Osteoblast (primary cell): ENCODE measurements around the gene SUN2. TPM values are rescaled to one million over a fixed set of nuclear protein-coding genes. Genes with fewer than 3 reads are reported as not detected.

ENCODE experiments used
- DNase-seq: peaks from one replicate; pipeline ENCODE4 v3.0.0; 2011; ENCODE audit warnings: low spot score, mixed read lengths; ENCODE audit not compliant: insufficient read length; ENCODE audit errors: missing footprints
- H2AFZ ChIP-seq: 2 replicates; pipeline ENCODE4 v1.6.0; 2011; ENCODE audit warnings: mild to moderate bottlenecking, low read length
- H3K27ac ChIP-seq: 2 replicates; pipeline ENCODE4 v1.5.1; 2011; ENCODE audit warnings: mild to moderate bottlenecking, low read depth, low read length, moderate library complexity
- H3K27me3 ChIP-seq: 2 replicates; pipeline ENCODE4 v1.6.0; 2012; ENCODE audit warnings: mild to moderate bottlenecking, control low read depth, inconsistent platforms, low read length, moderate library complexity; ENCODE audit not compliant: insufficient read depth
- H3K36me3 ChIP-seq: 2 replicates; pipeline ENCODE4 v1.5.1; 2011; ENCODE audit warnings: mild to moderate bottlenecking, low read length, control low read depth, moderate library complexity; ENCODE audit not compliant: insufficient read depth
- H3K4me1 ChIP-seq: 2 replicates; pipeline ENCODE4 v1.5.1; 2011; ENCODE audit warnings: mild to moderate bottlenecking, low read length, control low read depth, moderate library complexity; ENCODE audit not compliant: insufficient read depth
- H3K4me2 ChIP-seq: 2 replicates; pipeline ENCODE4 v1.6.0; 2011; ENCODE audit warnings: mild to moderate bottlenecking, low read length; ENCODE audit not compliant: insufficient read depth
- H3K4me3 ChIP-seq: fragments of 200-600 bp; sonication (generic); 3 replicates; pipeline ENCODE4 v1.5.1; 2012; ENCODE audit warnings: mild to moderate bottlenecking, low read length, inconsistent platforms; ENCODE audit not compliant: insufficient read depth
- H3K79me2 ChIP-seq: 2 replicates; pipeline ENCODE4 v1.6.0; 2012; ENCODE audit warnings: mild to moderate bottlenecking, low read length, control low read depth, inconsistent platforms; ENCODE audit not compliant: insufficient read depth
- H3K9me3 ChIP-seq: 2 replicates; pipeline ENCODE4 v1.5.1; 2011; ENCODE audit warnings: low read depth, low read length, control low read depth
- H4K20me1 ChIP-seq: 2 replicates; pipeline ENCODE4 v1.6.0; 2012; ENCODE audit warnings: mild to moderate bottlenecking, low read length, control low read depth; ENCODE audit not compliant: insufficient read depth
- CTCF ChIP-seq: IDR thresholded peaks from 2 replicates; pipeline ENCODE4 v1.5.1; 2011; ENCODE audit warnings: mild to moderate bottlenecking, low read depth, low read length, moderate library complexity; ENCODE audit errors: extremely low read depth
- total RNA-seq: library from RNA; depleted of rRNA; stranded (reverse); fragments of >200 nt; gene quantifications from 2 replicates; pipeline ENCODE4 v1.2.3, GENCODE V29; 2012

The SUN2 gene
- total RNA-seq, 1 donor: 105 TPM

GRCh38 chr22:38706101-38706900 is 49.5 kb downstream of the SUN2 start:
- peak overlapping the region; percentile 90 for H3K4me3 ChIP-seq
- H3K9me3 ChIP-seq: no peaks in the 10 kb centered on the region
- DNase-seq: peak; percentile 89
- H3K4me1 ChIP-seq: peaks cover 26% of the 10 kb centered on the region
- peaks cover 44% of the 10 kb centered on the region for H4K20me1 ChIP-seq
- peaks cover 12% of the 10 kb centered on the region for H3K36me3 ChIP-seq
- H3K27ac ChIP-seq: peak overlapping the region; percentile 59
- H3K79me2 ChIP-seq: peaks cover 55% of the 10 kb centered on the region
- peak overlapping the region; percentile 44 for H2AFZ ChIP-seq
- no peaks in the 10 kb centered on the region for H3K27me3 ChIP-seq
- no peak for TF ChIP-seq CTCF
- H3K4me2 ChIP-seq: peak overlapping the region; percentile 80

GRCh38 chr22:38705235-38706100 is 50.3 kb downstream of the SUN2 start, which contains the start of gene GTPBP1:
Gene GTPBP1, plus strand, starts transcription at chr22:38705944. Its CDS starts 12 bp downstream, at chr22:38705956.
- Histone ChIP-seq H3K4me2 (peak within 1 kb of the TSS; percentile 92), H3K27ac (peak within 1 kb of the TSS; percentile 78), H3K4me1 (peaks cover 27% of the 10 kb centered on the region), H2AFZ (peak within 1 kb of the TSS; percentile 88), H3K4me3 (peak within 1 kb of the TSS; percentile 90), H3K79me2 (peaks cover 50% of the 10 kb centered on the region), H4K20me1 (peaks cover 37% of the 10 kb centered on the region), H3K36me3 (peaks cover 12% of the 10 kb centered on the region), H3K9me3 (no peaks in the 10 kb centered on the region), H3K27me3 (no peaks in the 10 kb centered on the region)
- DNase-seq: peak; percentile 100
- peak; percentile 12 for TF ChIP-seq CTCF

- peak overlapping the region; percentile 62 for H3K4me3 ChIP-seq
- H3K4me1 ChIP-seq: peaks cover 28% of the 10 kb centered on the region
- H3K4me2 ChIP-seq: peak overlapping the region; percentile 92
- no peak for DNase-seq
- no peaks in the 10 kb centered on the region for H3K9me3 ChIP-seq
- peak overlapping the region; percentile 88 for H2AFZ ChIP-seq
- peak overlapping the region; percentile 78 for H3K27ac ChIP-seq
- H3K36me3 ChIP-seq: peaks cover 6% of the 10 kb centered on the region
- peaks cover 50% of the 10 kb centered on the region for H3K79me2 ChIP-seq
- peaks cover 31% of the 10 kb centered on the region for H4K20me1 ChIP-seq
- no peak for TF ChIP-seq CTCF
- H3K27me3 ChIP-seq: no peaks in the 10 kb centered on the region
These were observed 51.1 kb downstream of the SUN2 start for GRCh38 chr22:38704654-38705234.
